K562 (cell line): Measurements from ENCODE around the gene N4BP2.

Source experiments
- CTCF ChIP-seq, 3 experiments: IDR thresholded peaks in 2 of 3; conservative IDR thresholded peaks in 1 of 3; 2 replicates each; pipeline ENCODE4 v1.5.1; 2011 to 2012; ENCODE audit warnings: low read length in 3 of 3, mild to moderate bottlenecking in 3 of 3, control low read depth in 2 of 3, improper control_type of control experiment in 1 of 3, inconsistent platforms in 1 of 3, low read depth in 1 of 3, mixed read lengths in 1 of 3, moderate library complexity in 1 of 3; ENCODE audit not compliant: insufficient read depth in 2 of 3
- DLX4 ChIP-seq: fragments of 250-450 bp; sonication (Bioruptor Pico); IDR thresholded peaks from 2 replicates; pipeline ENCODE4 v1.6.1; 2021; ENCODE audit warnings: mild to moderate bottlenecking
- E2F3 ChIP-seq: fragments of 250-450 bp; sonication (Bioruptor Pico); IDR thresholded peaks from 2 replicates; pipeline ENCODE4 v1.4.0; 2020; ENCODE audit warnings: mild to moderate bottlenecking
- JUNB ChIP-seq: fragments of 450-650 bp; formaldehyde crosslinking; conservative IDR thresholded peaks from 2 replicates; pipeline ENCODE4 v1.4.0; 2020; ENCODE audit warnings: mild to moderate bottlenecking
- MXI1 ChIP-seq: IDR thresholded peaks from 2 replicates; pipeline ENCODE4 v1.6.1; 2011; ENCODE audit warnings: low read depth, mild to moderate bottlenecking, improper control_type of control experiment, low read length
- RBBP5 ChIP-seq: fragments of 200-600 bp; sonication (generic); IDR thresholded peaks from 2 replicates; pipeline ENCODE4 v1.6.1; 2012; ENCODE audit warnings: borderline replicate concordance, mild to moderate bottlenecking, low read length, control low read depth, inconsistent platforms; ENCODE audit not compliant: insufficient read depth, poor library complexity, severe bottlenecking
- SP1 ChIP-seq: sonication (generic); formaldehyde crosslinking; IDR thresholded peaks from 2 replicates; pipeline ENCODE4 v1.8.1; 2022; ENCODE audit warnings: mild to moderate bottlenecking, missing genetic modification reagents
- SREBF1 ChIP-seq: fragments of 150-350 bp; IDR thresholded peaks from 2 replicates; pipeline ENCODE4 v1.6.1; 2014; ENCODE audit warnings: antibody characterized with exemption, low read depth, low read length, borderline replicate concordance
- SREBF2 ChIP-seq: sonication (generic); formaldehyde crosslinking; IDR thresholded peaks from 2 replicates; pipeline ENCODE4 v1.4.0; 2020; ENCODE audit warnings: mild to moderate bottlenecking, missing genetic modification reagents
- ZNF24 ChIP-seq: fragments of 450-650 bp; IDR thresholded peaks from 2 replicates; pipeline ENCODE4 v1.6.1; 2016
- ZNF3 ChIP-seq: fragments of 250-450 bp; sonication (Bioruptor Pico); IDR thresholded peaks from 2 replicates; pipeline ENCODE4 v1.5.0; 2021; ENCODE audit warnings: mild to moderate bottlenecking, moderate library complexity
- ZNF512 ChIP-seq: IDR thresholded peaks from 2 replicates; pipeline ENCODE4 v1.6.1; 2016; ENCODE audit warnings: missing genetic modification characterization, missing compliant biosample characterization
- ZNF764 ChIP-seq: fragments of 250-450 bp; sonication (Bioruptor Pico); IDR thresholded peaks from 2 replicates; pipeline ENCODE4 v1.4.0; 2020; ENCODE audit warnings: low read depth, mild to moderate bottlenecking, moderate library complexity
- TF ChIP-seq, protein P1 (sequence below): sonication (generic); formaldehyde crosslinking; IDR thresholded peaks from 2 replicates; pipeline ENCODE4 v1.8.1; 2023; ENCODE audit warnings: mild to moderate bottlenecking, missing genetic modification reagents

- TF ChIP-seq MXI1 (no peak), SREBF2 (CRISPR knock-in tag) (no peak), CTCF (IDR thresholded peaks at IDR 0.05 in 2 of 3, conservative IDR thresholded peaks at IDR 0.05 in 1 of 3; ENCODE audit: insufficient read depth in 2 of 3, low read depth in 1 of 3, low read length in 3 of 3) (no peak), RBBP5 (no peak), ZNF3 (CRISPR knock-in tag) (no peak), ZNF764 (no peak), DLX4 (no peak), JUNB (CRISPR knock-in tag) (no peak), ZNF24 (no peak), E2F3 (CRISPR knock-in tag) (no peak), SP1 (no peak), ZNF512 (tag) (no peak), SREBF1 (no peak)
- TF ChIP-seq, protein P1, sequence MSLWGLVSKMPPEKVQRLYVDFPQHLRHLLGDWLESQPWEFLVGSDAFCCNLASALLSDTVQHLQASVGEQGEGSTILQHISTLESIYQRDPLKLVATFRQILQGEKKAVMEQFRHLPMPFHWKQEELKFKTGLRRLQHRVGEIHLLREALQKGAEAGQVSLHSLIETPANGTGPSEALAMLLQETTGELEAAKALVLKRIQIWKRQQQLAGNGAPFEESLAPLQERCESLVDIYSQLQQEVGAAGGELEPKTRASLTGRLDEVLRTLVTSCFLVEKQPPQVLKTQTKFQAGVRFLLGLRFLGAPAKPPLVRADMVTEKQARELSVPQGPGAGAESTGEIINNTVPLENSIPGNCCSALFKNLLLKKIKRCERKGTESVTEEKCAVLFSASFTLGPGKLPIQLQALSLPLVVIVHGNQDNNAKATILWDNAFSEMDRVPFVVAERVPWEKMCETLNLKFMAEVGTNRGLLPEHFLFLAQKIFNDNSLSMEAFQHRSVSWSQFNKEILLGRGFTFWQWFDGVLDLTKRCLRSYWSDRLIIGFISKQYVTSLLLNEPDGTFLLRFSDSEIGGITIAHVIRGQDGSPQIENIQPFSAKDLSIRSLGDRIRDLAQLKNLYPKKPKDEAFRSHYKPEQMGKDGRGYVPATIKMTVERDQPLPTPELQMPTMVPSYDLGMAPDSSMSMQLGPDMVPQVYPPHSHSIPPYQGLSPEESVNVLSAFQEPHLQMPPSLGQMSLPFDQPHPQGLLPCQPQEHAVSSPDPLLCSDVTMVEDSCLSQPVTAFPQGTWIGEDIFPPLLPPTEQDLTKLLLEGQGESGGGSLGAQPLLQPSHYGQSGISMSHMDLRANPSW (CRISPR knock-in tag) = no peak
Observed at GRCh38 chr4:40032785-40033184, 23.9 kb upstream of the N4BP2 start.
